ENCODE results near the gene CLTCL1. TPM values are rescaled to one million over a fixed set of nuclear protein-coding genes. Genes with fewer than 3 reads are reported as not detected.
"Not testable (repeated sequence)": the region's sequence is repeated elsewhere in the genome, so short reads cannot be mapped to it uniquely, and the experiment has no call there.

Gene CLTCL1
- total RNA-seq, 6 experiments from 2014 or later, result 3.5 to 6.6 (median 5.7) TPM

DNA sequence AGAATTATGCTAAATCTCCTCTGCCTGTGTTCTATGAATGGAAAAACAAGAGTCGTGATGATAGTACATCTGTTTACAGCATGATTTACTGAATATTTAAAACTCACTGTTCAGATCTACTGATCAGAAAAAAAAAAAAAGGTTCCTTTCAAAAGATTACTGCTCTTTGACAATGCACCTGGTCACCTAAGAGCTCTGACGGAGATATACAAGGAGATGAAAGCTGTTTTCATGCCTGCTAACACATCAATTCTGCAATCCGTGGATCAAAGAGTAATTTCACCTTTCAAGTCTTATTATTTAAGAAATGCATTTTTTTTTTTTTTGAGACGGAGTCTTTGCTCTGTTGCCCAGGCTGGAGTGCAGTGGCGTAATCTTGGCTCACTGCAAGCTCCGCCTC lies 30.7 kb downstream of the CLTCL1 start:
- WGBS (ENCODE audit: insufficient coverage, low coverage, low lambda C conversion rate, missing lambda C conversion rate), result 86% methylated on average over 6 of the region's 6 CpGs
- intact Hi-C loops (cut with DNase I), result no loop called here
- no peaks in the 10 kb centered on the region for H3K27me3 ChIP-seq
- no peak overlapping the region for H3K27ac ChIP-seq
- no peaks in the 10 kb centered on the region for H3K36me3 ChIP-seq
- no peaks in the 10 kb centered on the region for H3K9me3 ChIP-seq
- peaks cover 0 to 7% (median 0%) of the 10 kb centered on the region in 4 donors for H3K4me1 ChIP-seq
- no peak for DNase-seq
- ATAC-seq, result no peak
- no peak overlapping the region for H3K4me3 ChIP-seq
- TF ChIP-seq POLR2A (IDR thresholded peaks at IDR 0.05), result no peak
- TF ChIP-seq, protein P1, sequence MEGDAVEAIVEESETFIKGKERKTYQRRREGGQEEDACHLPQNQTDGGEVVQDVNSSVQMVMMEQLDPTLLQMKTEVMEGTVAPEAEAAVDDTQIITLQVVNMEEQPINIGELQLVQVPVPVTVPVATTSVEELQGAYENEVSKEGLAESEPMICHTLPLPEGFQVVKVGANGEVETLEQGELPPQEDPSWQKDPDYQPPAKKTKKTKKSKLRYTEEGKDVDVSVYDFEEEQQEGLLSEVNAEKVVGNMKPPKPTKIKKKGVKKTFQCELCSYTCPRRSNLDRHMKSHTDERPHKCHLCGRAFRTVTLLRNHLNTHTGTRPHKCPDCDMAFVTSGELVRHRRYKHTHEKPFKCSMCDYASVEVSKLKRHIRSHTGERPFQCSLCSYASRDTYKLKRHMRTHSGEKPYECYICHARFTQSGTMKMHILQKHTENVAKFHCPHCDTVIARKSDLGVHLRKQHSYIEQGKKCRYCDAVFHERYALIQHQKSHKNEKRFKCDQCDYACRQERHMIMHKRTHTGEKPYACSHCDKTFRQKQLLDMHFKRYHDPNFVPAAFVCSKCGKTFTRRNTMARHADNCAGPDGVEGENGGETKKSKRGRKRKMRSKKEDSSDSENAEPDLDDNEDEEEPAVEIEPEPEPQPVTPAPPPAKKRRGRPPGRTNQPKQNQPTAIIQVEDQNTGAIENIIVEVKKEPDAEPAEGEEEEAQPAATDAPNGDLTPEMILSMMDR (IDR thresholded peaks at IDR 0.05), result no peak

DNA sequence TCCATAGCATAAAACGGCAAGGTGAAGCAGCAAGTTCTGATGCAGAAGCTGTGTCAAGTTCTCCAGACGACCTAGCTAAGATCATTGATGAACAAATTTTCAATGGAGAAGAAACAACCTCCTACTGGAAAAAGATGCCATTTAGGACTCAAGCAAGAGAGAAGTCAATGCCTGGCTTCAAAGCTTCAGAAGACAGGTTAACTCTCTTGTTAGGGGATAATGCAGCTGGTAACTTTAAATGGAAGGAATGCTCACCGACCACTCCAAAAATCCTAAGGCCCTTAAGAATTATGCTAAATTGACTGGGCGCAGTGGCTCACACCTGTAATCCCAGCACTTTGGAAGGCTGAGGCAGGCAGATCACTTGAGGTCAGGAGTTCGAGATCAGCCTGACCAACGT lies 31.3 kb downstream of the CLTCL1 start:
- DNase-seq (no peak), ATAC-seq (no peak)
- WGBS (ENCODE audit: insufficient coverage, low coverage, low lambda C conversion rate, missing lambda C conversion rate), result 76% methylated on average over 4 of the region's 6 CpGs
- Histone ChIP-seq H3K27me3 (no peaks in the 10 kb centered on the region), H3K27ac (peak overlapping the region; percentile 34 to 56 (median 44)), H3K4me1 (peaks cover 0 to 7% (median 0%) of the 10 kb centered on the region in 4 donors), H3K36me3 (no peaks in the 10 kb centered on the region), H3K4me3 (no peak overlapping the region), H3K9me3 (no peaks in the 10 kb centered on the region)
- TF ChIP-seq POLR2A (IDR thresholded peaks at IDR 0.05), result no peak
- TF ChIP-seq, protein P1 (IDR thresholded peaks at IDR 0.05), result no peak
- intact Hi-C loops (cut with DNase I), result no loop called here

DNA sequence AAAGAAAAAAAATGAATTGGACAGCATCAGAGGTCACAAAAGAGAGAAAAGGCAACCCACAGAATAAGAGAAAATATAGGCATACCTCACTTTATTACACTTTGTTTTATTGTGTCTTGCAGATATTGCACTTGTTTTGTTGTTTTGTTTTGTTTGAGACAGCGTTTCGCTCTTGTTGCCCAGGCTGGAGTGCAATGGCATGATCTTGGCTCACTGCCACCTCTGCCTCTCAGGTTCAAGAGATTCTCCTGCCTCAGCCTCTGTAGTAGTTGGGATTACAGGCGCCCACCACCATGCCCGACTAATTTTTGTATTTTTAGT lies 32.6 kb downstream of the CLTCL1 start:
- H3K4me3 ChIP-seq; H3K36me3 ChIP-seq; intact Hi-C loops (cut with DNase I); H3K27ac ChIP-seq; H3K4me1 ChIP-seq; H3K9me3 ChIP-seq; ATAC-seq; H3K27me3 ChIP-seq; DNase-seq: not testable (repeated sequence)
- 93% methylated on average over 3 of the region's 4 CpGs for WGBS (ENCODE audit: insufficient coverage, low coverage, low lambda C conversion rate, missing lambda C conversion rate)

DNA sequence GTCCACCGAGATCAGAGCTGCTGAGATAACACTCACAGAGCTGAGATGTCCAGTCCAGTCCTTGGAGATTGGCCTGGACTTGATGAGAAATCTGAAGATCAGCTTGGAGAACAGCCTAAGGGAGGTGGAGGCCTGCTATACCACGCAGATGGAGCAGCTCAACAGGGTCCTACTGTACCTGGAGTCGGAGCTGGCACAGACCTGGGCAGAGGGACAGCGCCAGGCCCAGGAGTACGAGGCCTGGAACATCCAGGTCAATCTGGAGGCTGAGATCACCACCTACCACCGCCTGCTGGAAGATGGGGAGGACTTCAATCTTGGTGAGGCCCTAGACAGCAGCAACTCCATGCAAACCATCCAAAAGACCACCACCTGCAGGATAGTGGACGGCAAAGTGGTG lies 33.1 kb downstream of the CLTCL1 start:
- Histone ChIP-seq H3K4me1 (peaks cover 0 to 7% (median 0%) of the 10 kb centered on the region in 4 donors), H3K27ac (no peak overlapping the region), H3K4me3 (no peak overlapping the region), H3K36me3 (no peaks in the 10 kb centered on the region), H3K27me3 (no peaks in the 10 kb centered on the region), H3K9me3 (no peaks in the 10 kb centered on the region)
- TF ChIP-seq POLR2A (IDR thresholded peaks at IDR 0.05), result no peak
- TF ChIP-seq, protein P1 (IDR thresholded peaks at IDR 0.05), result no peak
- intact Hi-C loops (cut with DNase I), result no loop called here
- no peak for DNase-seq
- 100% methylated on average over 1 of the region's 7 CpGs for WGBS (ENCODE audit: insufficient coverage, low coverage, low lambda C conversion rate, missing lambda C conversion rate)
- ATAC-seq, result no peak

DNA sequence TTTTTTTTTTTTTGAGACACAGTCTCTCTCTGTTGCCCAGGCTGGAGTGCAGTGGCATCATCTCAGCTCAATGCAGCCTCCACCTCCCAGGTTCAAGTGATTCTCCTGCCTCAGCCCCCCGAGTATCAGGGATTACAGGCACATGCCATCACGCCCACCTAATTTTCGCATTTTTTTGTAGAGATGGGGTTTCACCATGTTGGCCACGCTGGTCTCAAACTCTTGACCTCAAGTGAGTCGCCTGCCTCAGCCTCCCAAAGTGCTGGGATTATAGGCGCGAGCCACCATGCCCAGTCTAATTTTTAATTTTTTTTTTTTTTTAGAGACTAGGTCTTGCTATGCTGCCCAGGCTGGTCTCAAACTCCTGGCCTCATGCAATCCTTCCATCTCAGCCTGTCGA lies 35.2 kb downstream of the CLTCL1 start:
- not testable (repeated sequence) for H3K27me3 ChIP-seq
- 100% methylated on average over 8 of the region's 8 CpGs for WGBS (ENCODE audit: insufficient coverage, low coverage, low lambda C conversion rate, missing lambda C conversion rate)

DNA sequence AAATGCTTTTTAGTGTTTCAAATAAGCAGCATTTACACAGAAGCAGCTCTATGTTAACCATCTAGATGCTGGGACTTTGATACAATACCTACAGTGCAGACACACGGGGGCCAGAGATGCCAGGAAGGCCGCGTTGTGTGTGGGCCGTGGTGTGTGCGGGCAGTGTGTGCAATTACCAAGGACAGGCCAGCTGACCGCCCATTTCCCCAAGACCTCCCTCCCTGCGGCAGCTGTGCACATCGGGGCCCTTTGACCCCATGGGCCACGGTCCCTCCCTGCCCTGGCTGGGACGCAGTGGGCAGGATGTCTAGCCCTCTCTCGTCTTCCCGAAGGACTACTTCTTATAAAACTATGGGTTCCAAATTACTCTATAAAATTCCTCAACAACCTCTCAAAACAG lies 38.4 kb downstream of the CLTCL1 start:
- no peak for TF ChIP-seq POLR2A (IDR thresholded peaks at IDR 0.05)
- TF ChIP-seq, protein P1 (IDR thresholded peaks at IDR 0.05), result no peak
- H3K4me3 ChIP-seq, result no peak overlapping the region
- H3K36me3 ChIP-seq, result no peaks in the 10 kb centered on the region
- no peaks in the 10 kb centered on the region for H3K9me3 ChIP-seq
- no peak for DNase-seq
- intact Hi-C loops (cut with DNase I), result no loop called here
- H3K27ac ChIP-seq, result no peak overlapping the region
- no peak for ATAC-seq
- H3K4me1 ChIP-seq, result no peaks in the 10 kb centered on the region
- 100% methylated on average over 8 of the region's 12 CpGs for WGBS (ENCODE audit: insufficient coverage, low coverage, low lambda C conversion rate, missing lambda C conversion rate)
- H3K27me3 ChIP-seq, result no peaks in the 10 kb centered on the region

More for the DNA sequence above, 35.2 kb downstream of the CLTCL1 start:
- ATAC-seq; H3K4me3 ChIP-seq; H3K9me3 ChIP-seq; H3K4me1 ChIP-seq; H3K27ac ChIP-seq; intact Hi-C loops (cut with DNase I); H3K36me3 ChIP-seq; DNase-seq: not testable (repeated sequence)

All from right lobe of liver (tissue), 6 donors.